IMR-90 (cell line): Measurements from ENCODE around the gene DENND1C. TPM values are rescaled to one million over a fixed set of nuclear protein-coding genes. Genes with fewer than 3 reads are reported as not detected.

Experiments used
- ATAC-seq: fragments of 200-7000 bp; cut with Tn5 transposase; 2 replicates; pipeline ENCODE4 v1.9.1; 2020; ENCODE audit warnings: low read depth, mild to moderate bottlenecking, moderate library complexity
- BruUV-seq: library from RNA; stranded (reverse); fragments of 400-500 nt; replicated peaks from 2 replicates; lab custom pipeline; 2021; lab: Mats Ljungman, UMichigan
- CTCF ChIA-PET: fragments of 300-600 bp; formaldehyde crosslinking; extraction: SDS; loops from one replicate; lab custom pipeline; 2021; ENCODE audit warnings: antibody characterized with exemption; lab: Yijun Ruan, JAX
- POLR2A ChIA-PET: fragments of 300-600 bp; sonication (Branson Sonifier 250); formaldehyde crosslinking; loops from one replicate; lab custom pipeline; 2022; ENCODE audit warnings: antibody characterized with exemption; ENCODE audit not compliant: unreplicated experiment; lab: Charles Lee
- DNase-seq: peaks from one replicate; pipeline ENCODE4 v3.0.0; 2013
- H2AFZ ChIP-seq: replicated peaks from 2 replicates; pipeline ENCODE3; 2013; ENCODE audit warnings: low read length, mild to moderate bottlenecking; ENCODE audit not compliant: poor library complexity
- H2AK5ac ChIP-seq: 2 replicates; pipeline ENCODE4 v1.6.1; 2013; ENCODE audit warnings: low read depth, low read length, inconsistent platforms
- H2AK9ac ChIP-seq: replicated peaks from 2 replicates; pipeline ENCODE3; 2013; ENCODE audit warnings: mild to moderate bottlenecking, low read depth, low read length, moderate library complexity; ENCODE audit not compliant: poor library complexity
- H2BK120ac ChIP-seq: 2 replicates; pipeline ENCODE4 v1.6.1; 2013; ENCODE audit warnings: low read depth, low read length, inconsistent platforms
- H2BK15ac ChIP-seq: 3 replicates; pipeline ENCODE4 v1.6.1; 2013; ENCODE audit warnings: low read depth, low read length, inconsistent platforms
- H2BK20ac ChIP-seq: 2 replicates; pipeline ENCODE4 v1.6.1; 2013; ENCODE audit warnings: low read depth, mild to moderate bottlenecking, inconsistent platforms, low read length, moderate library complexity
- H2BK5ac ChIP-seq: 2 replicates; pipeline ENCODE4 v1.6.1; 2013; ENCODE audit warnings: mild to moderate bottlenecking, low read depth, low read length, inconsistent platforms; ENCODE audit not compliant: poor library complexity, severe bottlenecking
- H3K14ac ChIP-seq: replicated peaks from 2 replicates; pipeline ENCODE4 v1.6.1; 2013; ENCODE audit warnings: low read depth, low read length, inconsistent platforms
- H3K18ac ChIP-seq: 2 replicates; pipeline ENCODE4 v1.6.1; 2013; ENCODE audit warnings: low read depth, low read length, control low read depth
- H3K23ac ChIP-seq: 2 replicates; pipeline ENCODE4 v1.6.1; 2013; ENCODE audit warnings: low read depth, low read length, inconsistent platforms
- H3K27ac ChIP-seq: 2 replicates; pipeline ENCODE4 v1.5.1; 2013; ENCODE audit warnings: mild to moderate bottlenecking, control low read depth, low read length; ENCODE audit not compliant: insufficient read depth
- H3K27me3 ChIP-seq: 2 replicates; pipeline ENCODE4 v1.6.1; 2013; ENCODE audit warnings: low read length; ENCODE audit not compliant: control insufficient read depth, insufficient read depth
- H3K36me3 ChIP-seq: 2 replicates; pipeline ENCODE4 v1.6.1; 2013; ENCODE audit warnings: low read length, mixed read lengths; ENCODE audit not compliant: control insufficient read depth, insufficient read depth
- H3K4ac ChIP-seq: 2 replicates; pipeline ENCODE4 v1.6.1; 2013; ENCODE audit warnings: low read depth, low read length, inconsistent platforms
- H3K4me1 ChIP-seq: 2 replicates; pipeline ENCODE4 v1.6.1; 2013; ENCODE audit warnings: low read length, mixed read lengths; ENCODE audit not compliant: control insufficient read depth, insufficient read depth
- H3K4me2 ChIP-seq: 2 replicates; pipeline ENCODE4 v1.6.1; 2013; ENCODE audit warnings: low read depth, mild to moderate bottlenecking, control low read depth, low read length, moderate library complexity
- H3K4me3 ChIP-seq: 2 replicates; pipeline ENCODE4 v1.5.1; 2013; ENCODE audit warnings: low read depth, mild to moderate bottlenecking, control low read depth, low read length, moderate library complexity; ENCODE audit not compliant: insufficient read depth
- H3K56ac ChIP-seq: 2 replicates; pipeline ENCODE4 v1.6.1; 2013; ENCODE audit warnings: low read length, inconsistent platforms; ENCODE audit not compliant: insufficient read depth; ENCODE audit errors: extremely low read depth
- H3K79me1 ChIP-seq, 2 experiments: 2 replicates each; pipeline ENCODE4 v1.6.1; 2013; ENCODE audit warnings: low read length in 2 of 2, inconsistent platforms in 1 of 2, low read depth in 1 of 2
- H3K9ac ChIP-seq: 2 replicates; pipeline ENCODE4 v1.6.1; 2013; ENCODE audit warnings: low read depth, low read length, control low read depth
- H3K9me1 ChIP-seq: 2 replicates; pipeline ENCODE4 v1.6.1; 2013; ENCODE audit warnings: low read length, inconsistent platforms; ENCODE audit not compliant: insufficient read depth
- H3K9me3 ChIP-seq: 2 replicates; pipeline ENCODE4 v1.6.1; 2013; ENCODE audit warnings: low read length; ENCODE audit not compliant: control insufficient read depth, insufficient read depth
- H4K20me1 ChIP-seq: 2 replicates; pipeline ENCODE4 v1.6.1; 2013; ENCODE audit warnings: low read length, inconsistent platforms; ENCODE audit not compliant: insufficient read depth
- H4K5ac ChIP-seq: 2 replicates; pipeline ENCODE4 v1.6.1; 2013; ENCODE audit warnings: mild to moderate bottlenecking, low read depth, low read length, control low read depth
- H4K8ac ChIP-seq, 2 experiments: 2 replicates each; pipeline ENCODE4 v1.6.1; 2013; ENCODE audit warnings: low read depth in 2 of 2, low read length in 2 of 2, control low read depth in 1 of 2, inconsistent platforms in 1 of 2
- H4K91ac ChIP-seq: 2 replicates; pipeline ENCODE4 v1.6.1; 2013; ENCODE audit warnings: low read depth, low read length, inconsistent platforms; ENCODE audit not compliant: insufficient read depth
- BHLHE40 ChIP-seq: fragments of 150-350 bp; IDR thresholded peaks from 2 replicates; pipeline ENCODE4 v1.6.1; 2016; ENCODE audit warnings: mild to moderate bottlenecking, low read depth, low read length
- CEBPB ChIP-seq: IDR thresholded peaks from 2 replicates; pipeline ENCODE4 v1.6.1; 2012; ENCODE audit warnings: low read depth, low read length, improper control_type of control experiment
- CHD1 ChIP-seq: IDR thresholded peaks from 2 replicates; pipeline ENCODE4 v1.6.1; 2012; ENCODE audit warnings: low read depth, low read length, improper control_type of control experiment
- CTCF ChIP-seq: conservative IDR thresholded peaks from 2 replicates; pipeline ENCODE4 v1.5.1; 2012; ENCODE audit warnings: mild to moderate bottlenecking, low read depth, low read length, improper control_type of control experiment
- ELK1 ChIP-seq: fragments of 150-350 bp; IDR thresholded peaks from 2 replicates; pipeline ENCODE4 v1.6.1; 2016; ENCODE audit warnings: low read depth, mild to moderate bottlenecking, low read length, moderate library complexity, borderline replicate concordance
- FOS ChIP-seq: fragments of 150-350 bp; IDR thresholded peaks from 2 replicates; pipeline ENCODE4 v1.6.1; 2016; ENCODE audit warnings: low read depth, low read length
- MAFK ChIP-seq: IDR thresholded peaks from 2 replicates; pipeline ENCODE4 v1.6.1; 2012; ENCODE audit warnings: low read depth, low read length, improper control_type of control experiment
- MAZ ChIP-seq: IDR thresholded peaks from 2 replicates; pipeline ENCODE4 v1.6.1; 2012; ENCODE audit warnings: low read depth, mild to moderate bottlenecking, low read length, improper control_type of control experiment, moderate library complexity, borderline replicate concordance
- MXI1 ChIP-seq: IDR thresholded peaks from 2 replicates; pipeline ENCODE4 v1.6.1; 2012; ENCODE audit warnings: low read depth, mild to moderate bottlenecking, low read length, moderate library complexity, borderline replicate concordance
- NFE2L2 ChIP-seq: fragments of 150-350 bp; IDR thresholded peaks from 2 replicates; pipeline ENCODE4 v1.6.1; 2016; ENCODE audit warnings: low read depth, mild to moderate bottlenecking, low read length
- POLR2A ChIP-seq: IDR thresholded peaks from 2 replicates; pipeline ENCODE4 v1.6.1; 2012; ENCODE audit warnings: mild to moderate bottlenecking, low read depth, low read length
- RAD21 ChIP-seq: IDR thresholded peaks from 2 replicates; pipeline ENCODE4 v1.6.1; 2012; ENCODE audit warnings: low read length, improper control_type of control experiment
- RCOR1 ChIP-seq: IDR thresholded peaks from 2 replicates; pipeline ENCODE4 v1.6.1; 2012; ENCODE audit warnings: mild to moderate bottlenecking, low read length, improper control_type of control experiment; ENCODE audit not compliant: insufficient replicate concordance
- RFX5 ChIP-seq: IDR thresholded peaks from 2 replicates; pipeline ENCODE4 v1.8.0; 2012; ENCODE audit warnings: low read depth, mild to moderate bottlenecking, low read length, moderate library complexity
- SMC3 ChIP-seq: fragments of 150-350 bp; IDR thresholded peaks from 2 replicates; pipeline ENCODE4 v1.6.1; 2016; ENCODE audit warnings: low read depth, mild to moderate bottlenecking, antibody characterized with exemption, low read length, moderate library complexity
- USF2 ChIP-seq: fragments of 150-350 bp; IDR thresholded peaks from 2 replicates; pipeline ENCODE4 v1.6.1; 2017; ENCODE audit warnings: mild to moderate bottlenecking, antibody characterized with exemption, low read length, low read depth
- WGBS, 2 experiments: methylation state at CpG; one replicate each; pipeline versions ENCODE4 v1.1.5 to v1.1.7; 2013; ENCODE audit warnings: missing lambda C conversion rate in 2 of 2; ENCODE audit not compliant: insufficient read length in 1 of 2; ENCODE audit errors: extremely low coverage in 2 of 2; 5-methylcytosine and 5-hydroxymethylcytosine counted together
- dilution Hi-C: fragments of 300-500 bp; cut with HindIII; formaldehyde crosslinking; loops from one replicate; pipeline ENCODE4 v1.14.3; 2018; ENCODE audit warnings: low sequenced_read_pairs; ENCODE audit not compliant: unreplicated experiment
- in situ Hi-C: fragments of 300-500 bp; cut with MboI; formaldehyde crosslinking; loops from 3 replicates; pipeline ENCODE4 v1.14.3; 2019; ENCODE audit warnings: low sequenced_read_pairs, inconsistent platforms, mixed read lengths
- intact Hi-C: fragments of 100-400 bp; cut with micrococcal nuclease; formaldehyde crosslinking; loops from 2 replicates; pipeline ENCODE4 v1.10.0; 2022
- polyA plus RNA-seq, 3 experiments: library from polyadenylated mRNA; depleted of rRNA; stranded (reverse); fragments of >200 nt; gene quantifications; 2 replicates each; pipeline ENCODE4 v1.2.3, GENCODE V29; 2012; ENCODE audit warnings: low replicate concordance in 1 of 3
- total RNA-seq: library from RNA; depleted of rRNA; stranded (reverse); fragments of >200 nt; gene quantifications from 2 replicates; pipeline ENCODE4 v1.2.3, GENCODE V29; 2012

The DENND1C gene
- total and polyA plus RNA-seq, 2 of the 4 experiments (the other 2 are of a cell fraction): not detected

- no peaks in the 10 kb centered on the region for H3K9me1 ChIP-seq
- in situ Hi-C loops (no loop called here), intact Hi-C loops (no loop called here), dilution Hi-C loops (no loop called here)
- no peak overlapping the region for H3K27ac ChIP-seq
- H2BK15ac ChIP-seq: no peak overlapping the region
- ATAC-seq (no peak), DNase-seq (no peak)
- no peak overlapping the region for H3K18ac ChIP-seq
- peaks cover under 1% of the 10 kb centered on the region; the same call in 1 of the 2 replicates for H3K9me3 ChIP-seq
- no peak overlapping the region for H2AFZ ChIP-seq
- H3K56ac ChIP-seq: no peak overlapping the region
- no peaks in the 10 kb centered on the region for H3K79me1 ChIP-seq
- H3K23ac ChIP-seq: no peak overlapping the region
- H4K8ac ChIP-seq: no peak overlapping the region
- WGBS, 2 experiments: 80% methylated on average over 1 of the region's 14 CpGs; no CpG with 5 or more reads in 1 of the 2 experiments
- ChIA-PET CTCF (no interaction called here), POLR2A (interaction anchor here (0.7 kb wide), 1 partner anchor 508 kb away, joined by 11 read pairs; no protein-coding TSS in a partner anchor)
- no peak overlapping the region for H4K91ac ChIP-seq
- H3K27me3 ChIP-seq: peaks cover 19% of the 10 kb centered on the region
- H3K36me3 ChIP-seq: no peaks in the 10 kb centered on the region
- no peaks in the 10 kb centered on the region for H3K4me1 ChIP-seq
- no peaks in the 10 kb centered on the region for H4K20me1 ChIP-seq
- no peak overlapping the region for H3K4me2 ChIP-seq
- H4K5ac ChIP-seq: no peak overlapping the region
- TF ChIP-seq MAFK (no peak), MAZ (no peak), ELK1 (no peak), RCOR1 (no peak), RFX5 (no peak), RAD21 (no peak), POLR2A (no peak), FOS (no peak), BHLHE40 (no peak), NFE2L2 (no peak), CEBPB (no peak), USF2 (no peak), MXI1 (no peak), CHD1 (no peak), CTCF (no peak), SMC3 (no peak)
- H2BK120ac ChIP-seq: no peak overlapping the region
- H2AK5ac ChIP-seq: no peak overlapping the region
- no peak overlapping the region for H3K14ac ChIP-seq
- BruUV-seq: no TSS peak
- no peak overlapping the region for H3K4ac ChIP-seq
- H3K9ac ChIP-seq: no peak overlapping the region
- no peak overlapping the region for H2BK20ac ChIP-seq
- no peak overlapping the region for H2BK5ac ChIP-seq
- H3K4me3 ChIP-seq: no peak overlapping the region
- no peak overlapping the region for H2AK9ac ChIP-seq
Measured at GRCh38 chr19:6471076-6471475, 10.5 kb downstream of the DENND1C start.
